GM12878 (cell line): Measurements from ENCODE around the gene SLC39A13. TPM values are rescaled to one million over a fixed set of nuclear protein-coding genes. Genes with fewer than 3 reads are reported as not detected.
A peak's percentile ranks its signal among the peaks of the same experiment; 100 is the strongest.

Experiments used
- CTCF ChIP-seq, 3 experiments: IDR thresholded peaks in 2 of 3; conservative IDR thresholded peaks in 1 of 3; 2 replicates each; pipeline ENCODE4 v1.5.1; 2011; ENCODE audit warnings: low read depth in 3 of 3, low read length in 3 of 3, mild to moderate bottlenecking in 3 of 3, control low read depth in 2 of 3, moderate library complexity in 2 of 3, inconsistent platforms in 1 of 3, mixed read lengths in 1 of 3; ENCODE audit not compliant: control insufficient read depth in 2 of 3, insufficient read depth in 1 of 3; ENCODE audit errors: extremely low read depth in 1 of 3
- DPF2 ChIP-seq: fragments of 450-650 bp; IDR thresholded peaks from 2 replicates; pipeline ENCODE4 v1.6.1; 2017; ENCODE audit warnings: mild to moderate bottlenecking
- FOXM1 ChIP-seq: IDR thresholded peaks from 2 replicates; pipeline ENCODE4 v1.6.1; 2012; ENCODE audit warnings: low read depth, mild to moderate bottlenecking, inconsistent platforms, low read length, moderate library complexity
- RB1 ChIP-seq: fragments of 450-650 bp; formaldehyde crosslinking; IDR thresholded peaks from 2 replicates; pipeline ENCODE4 v1.6.1; 2017; ENCODE audit warnings: mild to moderate bottlenecking, borderline replicate concordance
- STAT3 ChIP-seq: IDR thresholded peaks from 2 replicates; pipeline ENCODE4 v1.6.1; 2011; ENCODE audit warnings: low read depth, low read length, improper control_type of control experiment
- polyA plus RNA-seq, 11 experiments: library from polyadenylated mRNA; depleted of rRNA in 4 of 11; unstranded in 6 of 11; stranded (reverse) in 5 of 11; fragments of >200 nt; fragmentation: Nextera tagmentation in 4 of 11; fragmentation: Illumina TruSeq in 1 of 11; extraction: Ambion mirVana in 4 of 11; extraction: Trizol in 1 of 11; gene quantifications; 1 replicate in 1 of 11; 2 replicates in 10 of 11; pipeline versions ENCODE4 v1.2.1 to v1.2.3, GENCODE V29; 2011 to 2016; ENCODE audit warnings: inconsistent platforms in 2 of 11, missing spikeins in 2 of 11, low read depth in 1 of 11
- total RNA-seq, 4 experiments: library from RNA; depleted of rRNA in 3 of 4; stranded (reverse); fragments of >200 nt in 3 of 4; fragmentation: Illumina TruSeq in 1 of 4; extraction: Trizol in 1 of 4; gene quantifications; 2 replicates each; pipeline versions ENCODE4 v1.2.1 to v1.2.3, GENCODE V29; 2013 to 2021
- TF ChIP-seq, protein P1 (sequence below): fragments of 450-650 bp; IDR thresholded peaks from 2 replicates; pipeline ENCODE4 v1.6.1; 2016; ENCODE audit warnings: mild to moderate bottlenecking

SLC39A13 gene
- total and polyA plus RNA-seq, 10 of the 15 experiments (the other 5 are each of a cell fraction or from before 2014, with no cell fraction given), result 0.23 to 19.8 (median 6.3) TPM

DNA sequence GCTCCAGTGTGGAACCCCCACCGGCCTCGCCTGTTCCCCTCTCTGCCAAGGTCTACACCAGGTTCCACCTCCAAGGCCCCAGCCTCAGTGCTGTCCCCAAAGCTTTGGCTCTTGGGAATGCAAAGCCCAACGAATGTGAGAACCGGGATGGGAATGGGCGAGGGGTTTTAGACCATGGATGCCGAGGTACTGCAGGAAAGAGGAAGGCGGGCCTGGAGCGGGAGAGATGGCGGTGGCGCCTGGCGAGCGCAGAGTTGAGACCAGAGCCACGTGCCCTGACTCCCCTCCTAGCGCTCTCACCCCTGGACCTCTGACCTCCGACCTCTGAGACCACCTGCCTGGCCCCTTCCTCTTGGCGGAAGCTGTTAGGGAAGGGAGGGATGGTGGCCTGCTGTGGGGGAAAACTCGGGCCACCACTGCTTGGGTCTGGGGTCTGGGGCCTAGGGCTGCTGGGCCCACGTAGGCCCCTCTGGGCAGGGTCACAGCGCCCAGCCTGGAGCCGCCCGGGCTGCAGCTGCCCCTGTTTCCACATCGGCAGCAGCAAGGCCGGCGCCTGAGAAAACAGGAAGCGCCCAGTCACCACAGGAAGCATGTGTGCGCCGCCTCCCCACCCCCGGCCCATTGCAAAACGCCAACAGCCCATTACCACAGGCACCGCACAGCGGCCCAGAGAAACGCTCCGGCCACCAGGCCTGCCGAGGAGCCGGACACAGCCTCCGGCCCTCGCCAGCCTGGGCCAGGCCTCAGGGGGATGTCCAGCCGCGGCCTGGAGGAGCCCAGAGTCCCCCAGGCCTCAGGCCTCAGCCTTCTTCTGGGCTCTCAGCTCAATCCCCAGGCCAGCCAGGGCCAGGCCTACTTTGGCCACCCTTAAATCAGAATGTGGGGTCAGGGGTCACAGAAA lies 13.8 kb upstream of the SLC39A13 start (continued):
- TF ChIP-seq, protein P1, sequence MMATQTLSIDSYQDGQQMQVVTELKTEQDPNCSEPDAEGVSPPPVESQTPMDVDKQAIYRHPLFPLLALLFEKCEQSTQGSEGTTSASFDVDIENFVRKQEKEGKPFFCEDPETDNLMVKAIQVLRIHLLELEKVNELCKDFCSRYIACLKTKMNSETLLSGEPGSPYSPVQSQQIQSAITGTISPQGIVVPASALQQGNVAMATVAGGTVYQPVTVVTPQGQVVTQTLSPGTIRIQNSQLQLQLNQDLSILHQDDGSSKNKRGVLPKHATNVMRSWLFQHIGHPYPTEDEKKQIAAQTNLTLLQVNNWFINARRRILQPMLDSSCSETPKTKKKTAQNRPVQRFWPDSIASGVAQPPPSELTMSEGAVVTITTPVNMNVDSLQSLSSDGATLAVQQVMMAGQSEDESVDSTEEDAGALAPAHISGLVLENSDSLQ, result no peak
- TF ChIP-seq FOXM1, result no peak
- TF ChIP-seq RB1, result no peak
- no peak for TF ChIP-seq CTCF (IDR thresholded peaks at IDR 0.05 in 2 of 3, conservative IDR thresholded peaks at IDR 0.05 in 1 of 3; ENCODE audit: control insufficient read depth in 2 of 3, extremely low read depth in 1 of 3, insufficient read depth in 1 of 3, low read depth in 3 of 3, low read length in 3 of 3)
- TF ChIP-seq STAT3, result no peak
- peak; percentile 69; the same call in 1 of the 2 replicates for TF ChIP-seq DPF2
